ENCODE results near the gene HARS2.
A peak's percentile ranks its signal among the peaks of the same experiment; 100 is the strongest.
"Not testable (repeated sequence)": the region's sequence is repeated elsewhere in the genome, so short reads cannot be mapped to it uniquely, and the experiment has no call there.

Gene HARS2

GRCh38 chr5:140690941-140691924 lies at the start of gene HARS2, which contains the start of gene HARS1:
Gene HARS2, plus strand, starts transcription at chr5:140691455. Its CDS starts 194 bp downstream, at chr5:140691649.
Gene HARS1, minus strand, starts transcription at chr5:140691370. Its CDS starts 66 bp downstream, at chr5:140691304.
- TF ChIP-seq CTCF (conservative IDR thresholded peaks at IDR 0.05; ENCODE audit: low read depth, low read length): no peak
- peak; percentile 81 for DNase-seq (ENCODE audit: low read depth)
- peak within 1 kb of the TSS; percentile 91 for H3K4me3 ChIP-seq (ENCODE audit: low read length)

GRCh38 chr5:140641716-140642115 lies 49.5 kb upstream of the HARS2 start:
- DNase-seq (ENCODE audit: low read depth): no peak
- H3K4me3 ChIP-seq (ENCODE audit: low read length): no peak overlapping the region
- TF ChIP-seq CTCF (conservative IDR thresholded peaks at IDR 0.05; ENCODE audit: low read depth, low read length): no peak

DNA sequence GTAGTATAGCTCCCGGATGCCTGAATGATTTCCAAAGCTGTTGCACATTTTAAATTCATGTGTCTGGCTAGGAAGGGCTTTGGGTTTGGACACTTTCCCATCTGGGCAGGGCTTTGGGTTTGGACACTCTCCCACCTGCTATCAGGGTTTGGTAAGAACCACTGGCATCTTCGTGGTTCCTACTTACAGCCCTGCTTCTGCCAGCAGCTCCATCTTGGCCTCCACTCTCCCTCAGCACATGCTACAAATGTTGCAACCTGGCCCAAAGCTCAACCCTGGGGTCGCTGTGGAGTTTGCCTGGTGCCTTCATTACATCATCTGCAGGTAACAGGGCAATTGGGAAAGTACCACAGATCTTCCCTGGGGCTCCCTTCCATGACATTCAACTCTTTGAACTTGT lies 48.5 kb upstream of the HARS2 start:
- TF ChIP-seq CTCF (conservative IDR thresholded peaks at IDR 0.05; ENCODE audit: low read depth, low read length): no peak
- no peak overlapping the region for H3K4me3 ChIP-seq (ENCODE audit: low read length)
- no peak for DNase-seq (ENCODE audit: low read depth)

DNA sequence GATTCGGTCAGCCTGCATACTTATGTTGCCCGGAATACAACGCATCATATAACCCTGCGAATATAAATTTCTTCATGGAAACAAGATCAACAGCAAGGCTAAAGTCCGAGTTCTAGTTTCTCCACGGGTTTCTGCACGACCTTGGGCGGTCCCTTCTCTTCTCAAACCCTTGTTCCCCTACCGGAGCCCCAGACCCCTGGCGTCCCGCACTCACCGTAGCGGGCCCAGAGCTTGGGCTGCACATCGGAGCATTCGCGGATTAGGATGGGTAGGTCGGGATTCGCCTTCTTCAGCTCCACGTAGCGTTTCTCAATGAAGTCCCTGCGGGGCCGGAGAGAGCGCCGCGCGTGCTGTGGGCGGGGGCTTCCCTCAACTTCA lies 44.2 kb upstream of the HARS2 start:
- DNase-seq (ENCODE audit: low read depth): no peak
- no peak for TF ChIP-seq CTCF (conservative IDR thresholded peaks at IDR 0.05; ENCODE audit: low read depth, low read length)
- peak overlapping the region; percentile 96 for H3K4me3 ChIP-seq (ENCODE audit: low read length)

GRCh38 chr5:140658870-140659269 lies 32.4 kb upstream of the HARS2 start:
- DNase-seq (ENCODE audit: low read depth): no peak
- TF ChIP-seq CTCF (conservative IDR thresholded peaks at IDR 0.05; ENCODE audit: low read depth, low read length): no peak
- H3K4me3 ChIP-seq (ENCODE audit: low read length): no peak overlapping the region

DNA sequence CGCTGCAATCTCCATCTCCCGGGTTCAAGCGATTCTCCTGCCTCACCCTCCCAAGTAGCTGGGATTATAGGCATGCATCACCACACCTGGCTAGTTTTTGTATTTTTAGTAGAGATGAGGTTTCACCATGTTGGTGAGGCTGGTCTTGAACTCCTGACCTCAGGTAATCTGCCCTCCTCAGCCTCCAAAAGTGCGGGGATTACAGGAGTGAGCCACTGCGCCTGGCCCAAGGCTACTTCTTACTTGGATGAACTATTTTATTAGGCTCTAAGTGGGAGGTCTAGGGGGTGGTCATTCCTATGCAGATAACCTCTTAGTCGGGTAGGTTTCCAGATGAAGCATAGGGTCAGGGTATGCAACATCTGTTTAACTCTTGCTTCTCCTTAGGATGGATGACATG lies 30.9 kb upstream of the HARS2 start:
- DNase-seq (ENCODE audit: low read depth); H3K4me3 ChIP-seq (ENCODE audit: low read length): not testable (repeated sequence)

DNA sequence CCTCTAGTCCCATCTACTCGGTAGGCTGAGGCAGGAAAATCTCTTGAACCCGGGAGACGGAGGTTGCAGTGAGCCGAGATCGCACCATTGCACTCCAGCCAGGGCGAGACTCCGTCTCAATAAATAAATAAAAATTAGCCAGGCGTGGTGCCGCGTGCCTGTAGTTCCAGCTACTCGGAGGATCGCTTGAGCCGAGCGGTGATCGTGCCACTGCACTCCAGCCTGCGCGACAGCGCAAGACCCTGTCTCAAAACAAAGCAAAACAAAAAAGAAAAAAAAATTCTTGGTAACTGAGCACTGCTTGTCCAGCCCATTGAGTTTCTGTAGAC lies 27.3 kb upstream of the HARS2 start:
- H3K4me3 ChIP-seq (ENCODE audit: low read length): peak overlapping the region; percentile 98
- TF ChIP-seq CTCF (conservative IDR thresholded peaks at IDR 0.05; ENCODE audit: low read depth, low read length): no peak
- no peak for DNase-seq (ENCODE audit: low read depth)
